SH-SY5Y (cell line): ENCODE data around the gene TRIM8.

ENCODE experiments used
- GATA2 ChIP-seq: IDR thresholded peaks from 2 replicates; pipeline ENCODE4 v1.6.1; 2011; ENCODE audit warnings: mild to moderate bottlenecking, low read depth, low read length
- GATA3 ChIP-seq: IDR thresholded peaks from 2 replicates; pipeline ENCODE4 v1.6.1; 2011; ENCODE audit warnings: low read depth, mild to moderate bottlenecking, low read length, moderate library complexity

TRIM8 gene

GRCh38 chr10:102673819-102674511, 29.7 kb downstream of the TRIM8 start:
- no peak for TF ChIP-seq GATA2
- TF ChIP-seq GATA3: no peak

DNA sequence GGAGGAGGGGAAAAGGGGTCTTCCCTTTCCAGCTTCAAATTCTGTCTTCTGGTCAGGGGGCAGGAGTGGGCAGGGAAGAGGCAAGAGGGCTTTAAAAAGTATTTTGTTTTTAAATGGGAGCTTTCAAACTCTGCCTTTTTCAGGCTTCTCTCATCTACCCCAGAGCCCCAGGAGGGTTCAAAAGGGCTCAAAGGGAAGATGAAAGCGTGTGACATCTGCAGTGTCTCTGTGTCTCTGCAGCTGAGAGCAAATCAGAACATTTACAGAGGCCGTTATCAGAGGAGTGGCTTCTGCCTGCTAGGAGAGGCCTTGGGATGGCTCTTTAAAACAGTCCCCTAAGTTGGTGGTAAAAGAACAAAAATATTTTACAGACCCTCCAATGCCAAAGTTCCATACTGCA, 30.3 kb downstream of the TRIM8 start:
- TF ChIP-seq GATA2: no peak

- no peak for TF ChIP-seq GATA3
These were observed 30.9 kb downstream of the TRIM8 start for GRCh38 chr10:102675011-102675665.

GRCh38 chr10:102675666-102676533, 31.6 kb downstream of the TRIM8 start:
- TF ChIP-seq GATA2 (no peak), GATA3 (no peak)

DNA sequence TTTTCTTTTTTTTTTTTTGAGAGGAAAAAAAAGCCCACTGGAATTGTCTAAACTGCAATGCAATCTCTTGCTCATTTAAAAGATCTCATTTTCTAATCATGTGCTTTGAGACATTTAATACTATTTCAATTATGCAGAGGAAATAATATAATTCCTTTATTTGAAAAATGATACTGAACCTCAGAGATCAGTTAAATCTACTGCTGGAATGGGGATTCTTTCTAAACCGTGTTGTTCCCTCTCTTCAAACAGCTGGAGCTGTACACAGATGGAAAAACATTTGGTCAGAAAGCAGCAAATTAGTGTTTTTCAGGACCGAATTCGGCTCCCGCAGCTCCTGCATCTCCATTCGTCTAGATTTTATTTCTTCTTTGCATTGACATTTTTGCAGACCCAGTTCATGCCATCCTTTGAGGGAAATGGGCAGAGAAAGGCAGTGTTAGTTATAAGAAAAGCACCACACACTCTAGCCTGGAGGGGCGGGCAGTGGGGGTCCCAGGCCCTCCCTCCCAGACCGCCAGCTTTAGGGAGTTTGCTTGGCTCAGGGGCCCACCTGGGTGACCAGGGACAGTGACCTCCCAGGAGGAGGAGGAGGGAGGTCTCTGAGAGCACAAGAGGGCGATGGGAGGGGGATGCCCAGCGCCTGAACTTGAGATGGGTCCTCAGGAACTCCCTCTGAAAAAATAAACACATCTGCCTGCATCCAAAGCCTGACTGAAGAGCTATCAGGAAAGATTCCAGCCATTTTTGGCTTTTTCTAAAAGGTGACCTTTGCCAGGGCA, 32.4 kb downstream of the TRIM8 start:
- TF ChIP-seq GATA3 (no peak), GATA2 (no peak)

DNA sequence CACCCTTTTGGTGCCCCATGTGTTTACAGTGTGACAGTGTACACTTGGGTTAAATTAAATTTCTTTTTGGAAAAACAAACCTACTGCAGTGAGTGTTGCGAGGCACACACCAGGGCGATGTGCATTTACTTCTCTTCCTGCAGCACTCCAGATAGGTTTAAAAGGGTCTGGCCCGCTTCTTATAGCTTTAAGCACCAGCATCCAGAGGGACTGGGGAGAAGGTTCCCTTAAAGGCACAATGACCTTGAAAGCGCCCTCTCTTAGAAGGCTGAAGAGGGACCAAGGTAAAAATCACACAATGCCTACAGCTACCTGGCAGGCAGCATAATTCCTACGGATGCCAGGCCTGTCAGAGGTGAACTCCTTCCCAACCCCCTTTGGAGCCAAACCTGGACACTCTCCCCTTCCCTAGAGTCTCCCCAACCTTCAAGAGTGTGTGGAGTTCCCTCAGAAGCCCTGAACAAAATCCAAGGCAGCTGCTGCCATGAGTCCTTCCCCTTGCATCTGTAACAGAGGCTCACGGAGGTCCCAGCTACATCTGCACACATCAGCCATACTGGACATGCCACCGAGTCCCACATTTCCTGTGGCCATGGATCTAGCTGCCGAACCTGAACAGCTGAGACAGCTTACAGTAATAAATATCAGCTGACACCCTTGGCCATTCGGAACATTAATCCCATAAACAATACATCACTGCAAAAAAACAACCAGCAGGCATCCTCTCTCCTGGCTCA, 33.2 kb downstream of the TRIM8 start:
- no peak for TF ChIP-seq GATA3
- TF ChIP-seq GATA2: no peak

GRCh38 chr10:102678068-102678400, 33.8 kb downstream of the TRIM8 start:
- no peak for TF ChIP-seq GATA3
- TF ChIP-seq GATA2: no peak

GRCh38 chr10:102678842-102679289, 34.6 kb downstream of the TRIM8 start:
- TF ChIP-seq GATA3 (no peak), GATA2 (no peak)

DNA sequence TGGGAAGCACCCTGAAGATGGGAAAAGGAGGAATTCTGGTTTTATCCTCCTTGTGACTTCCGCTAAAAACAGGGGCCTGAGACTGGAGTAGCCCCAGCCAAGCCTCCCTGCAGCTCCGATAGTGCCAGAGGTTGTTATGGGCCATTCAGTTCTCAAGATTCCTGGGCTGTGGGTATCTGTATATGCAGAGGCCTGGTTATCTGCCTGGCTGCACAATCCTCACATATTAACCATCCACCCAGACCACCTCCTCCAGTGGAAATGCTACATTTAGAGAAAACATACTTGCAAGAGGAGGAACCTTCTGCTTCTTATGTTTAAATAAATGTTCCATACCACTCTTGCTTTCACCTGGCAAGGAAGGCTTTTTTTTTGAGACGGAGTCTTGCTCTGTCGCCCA, 35.3 kb downstream of the TRIM8 start:
- TF ChIP-seq GATA2: no peak
- no peak for TF ChIP-seq GATA3

DNA sequence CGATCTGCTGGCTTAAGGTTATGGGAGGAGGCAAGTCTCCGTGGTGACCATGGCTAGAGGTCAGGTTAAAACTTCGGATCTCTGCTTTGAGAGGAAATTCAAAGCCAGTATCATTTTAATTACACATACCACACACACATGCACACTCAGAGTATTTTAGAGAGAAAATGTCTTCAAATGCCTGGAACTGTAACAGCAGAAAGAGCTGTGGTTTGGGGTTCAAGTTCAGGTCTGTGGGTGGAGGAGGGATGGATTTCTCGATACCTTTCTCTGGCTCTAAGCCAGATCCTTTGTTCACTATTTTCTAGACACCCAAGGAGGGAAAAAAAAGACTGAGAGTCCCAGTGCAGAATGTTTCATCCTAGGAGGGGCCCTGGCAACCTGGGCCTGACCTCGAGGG, 37.4 kb downstream of the TRIM8 start:
- TF ChIP-seq GATA3 (no peak), GATA2 (no peak)

GRCh38 chr10:102682416-102682815, 38.1 kb downstream of the TRIM8 start:
- TF ChIP-seq GATA3 (no peak), GATA2 (no peak)

- TF ChIP-seq GATA2 (no peak), GATA3 (no peak)
These were observed 38.7 kb downstream of the TRIM8 start for GRCh38 chr10:102682981-102683380.

- TF ChIP-seq GATA2 (no peak), GATA3 (no peak)
These were observed 39.5 kb downstream of the TRIM8 start for GRCh38 chr10:102683736-102684135.

GRCh38 chr10:102691285-102692066, 47.2 kb downstream of the TRIM8 start:
- no peak for TF ChIP-seq GATA2
- TF ChIP-seq GATA3: no peak
